ENCODE results near the gene DNAI2.

GRCh38 chr17:74335529-74336062, 61.6 kb downstream of the DNAI2 start:
- no peak for TF ChIP-seq CTCF (conservative IDR thresholded peaks at IDR 0.05; ENCODE audit: low read depth, low read length)
- no peak for TF ChIP-seq EZH2 (IDR thresholded peaks at IDR 0.05; ENCODE audit: low read length, unreplicated experiment)
